Mesendoderm (in vitro differentiated cells): Measurements from ENCODE around the gene ZBTB7C.

Experiments used
- DNase-seq: peaks from one replicate; pipeline ENCODE4 v3.0.0; 2013
- H2AK5ac ChIP-seq: 2 replicates; pipeline ENCODE4 v1.6.1; 2013; ENCODE audit warnings: low read length, inconsistent platforms
- H2BK120ac ChIP-seq: 2 replicates; pipeline ENCODE4 v1.6.1; 2013; ENCODE audit warnings: low read depth, mild to moderate bottlenecking, low read length, moderate library complexity, mixed read lengths
- H2BK15ac ChIP-seq: replicated peaks from 2 replicates; pipeline ENCODE4 v1.6.1; 2013; ENCODE audit warnings: low read depth, mild to moderate bottlenecking, moderate library complexity
- H2BK5ac ChIP-seq: 2 replicates; pipeline ENCODE4 v1.6.1; 2013; ENCODE audit warnings: low read length, inconsistent platforms
- H3K18ac ChIP-seq: 2 replicates; pipeline ENCODE4 v1.6.1; 2013; ENCODE audit warnings: mild to moderate bottlenecking, low read length, mixed read lengths
- H3K23ac ChIP-seq: one replicate; pipeline ENCODE4 v1.6.1; 2013; ENCODE audit warnings: low read length
- H3K27ac ChIP-seq: 2 replicates; pipeline ENCODE4 v1.5.1; 2013; ENCODE audit warnings: low read depth, mild to moderate bottlenecking, inconsistent platforms, low read length, moderate library complexity
- H3K27me3 ChIP-seq: 2 replicates; pipeline ENCODE4 v1.6.1; 2013; ENCODE audit warnings: low read length, control low read depth, mild to moderate bottlenecking, inconsistent platforms; ENCODE audit not compliant: insufficient read depth, poor library complexity
- H3K36me3 ChIP-seq: 2 replicates; pipeline ENCODE4 v1.6.1; 2013; ENCODE audit warnings: low read length, inconsistent platforms; ENCODE audit not compliant: control insufficient read depth, insufficient read depth
- H3K4ac ChIP-seq: one replicate; pipeline ENCODE4 v1.6.1; 2013; ENCODE audit warnings: low read depth, mild to moderate bottlenecking, low read length, moderate library complexity
- H3K4me1 ChIP-seq: 2 replicates; pipeline ENCODE4 v1.6.1; 2013; ENCODE audit warnings: low read depth, low read length, inconsistent platforms; ENCODE audit not compliant: control insufficient read depth
- H3K4me2 ChIP-seq: 2 replicates; pipeline ENCODE4 v1.6.1; 2013; ENCODE audit warnings: low read length
- H3K4me3 ChIP-seq: 2 replicates; pipeline ENCODE4 v1.5.1; 2013; ENCODE audit warnings: mild to moderate bottlenecking, low read length
- H3K56ac ChIP-seq: one replicate; pipeline ENCODE4 v1.6.1; 2013; ENCODE audit warnings: low read length
- H3K79me1 ChIP-seq: 2 replicates; pipeline ENCODE4 v1.6.1; 2013; ENCODE audit warnings: low read length, inconsistent platforms
- H3K79me2 ChIP-seq: 2 replicates; pipeline ENCODE4 v1.6.1; 2013; ENCODE audit warnings: mild to moderate bottlenecking, low read length; ENCODE audit not compliant: control insufficient read depth, insufficient read depth
- H3K9ac ChIP-seq: 2 replicates; pipeline ENCODE4 v1.6.1; 2013; ENCODE audit warnings: low read length, inconsistent platforms
- H4K5ac ChIP-seq: one replicate; pipeline ENCODE4 v1.6.1; 2013; ENCODE audit warnings: low read length
- H4K8ac ChIP-seq: one replicate; pipeline ENCODE4 v1.6.1; 2013; ENCODE audit warnings: low read depth, mild to moderate bottlenecking, control low read depth, low read length, moderate library complexity
- WGBS: extraction: QIAGEN DNeasy Blood & Tissue Kit; methylation state at CpG from one replicate; pipeline ENCODE4 v1.1.7; 2013; ENCODE audit warnings: low lambda C conversion rate, missing lambda C conversion rate; ENCODE audit not compliant: insufficient coverage; ENCODE audit errors: extremely low coverage; 5-methylcytosine and 5-hydroxymethylcytosine counted together

The ZBTB7C gene

GRCh38 chr18:48044944-48045343, 364.2 kb downstream of the ZBTB7C start:
- Histone ChIP-seq H3K56ac (no peak overlapping the region), H3K4ac (no peak overlapping the region), H2AK5ac (no peak overlapping the region), H3K9ac (no peak overlapping the region), H3K18ac (no peak overlapping the region), H4K8ac (no peak overlapping the region), H2BK120ac (no peak overlapping the region), H3K36me3 (no peaks in the 10 kb centered on the region), H4K5ac (no peak overlapping the region), H3K23ac (no peak overlapping the region), H3K27me3 (no peaks in the 10 kb centered on the region), H2BK15ac (no peak overlapping the region), H3K27ac (no peak overlapping the region), H3K4me1 (no peaks in the 10 kb centered on the region), H3K79me1 (no peaks in the 10 kb centered on the region), H3K4me3 (no peak overlapping the region), H3K79me2 (no peaks in the 10 kb centered on the region), H2BK5ac (no peak overlapping the region), H3K4me2 (no peak overlapping the region)
- no CpG with 5 or more reads among the region's 3 CpGs for WGBS
- DNase-seq = no peak

GRCh38 chr18:48043166-48043565, 366.0 kb downstream of the ZBTB7C start:
- H3K4me3 ChIP-seq = no peak overlapping the region
- H3K18ac ChIP-seq = no peak overlapping the region
- H4K5ac ChIP-seq = no peak overlapping the region
- no peak overlapping the region for H3K4me2 ChIP-seq
- no peak overlapping the region for H2BK120ac ChIP-seq
- no peak overlapping the region for H4K8ac ChIP-seq
- no peaks in the 10 kb centered on the region for H3K27me3 ChIP-seq
- WGBS = no CpG with 5 or more reads among the region's 3 CpGs
- no peak overlapping the region for H2BK5ac ChIP-seq
- no peaks in the 10 kb centered on the region for H3K36me3 ChIP-seq
- H2BK15ac ChIP-seq = no peak overlapping the region
- H3K27ac ChIP-seq = no peak overlapping the region
- no peak overlapping the region for H3K23ac ChIP-seq
- H3K9ac ChIP-seq = no peak overlapping the region
- no peak overlapping the region for H3K56ac ChIP-seq
- no peak for DNase-seq
- no peak overlapping the region for H2AK5ac ChIP-seq
- H3K79me2 ChIP-seq = no peaks in the 10 kb centered on the region
- H3K79me1 ChIP-seq = no peaks in the 10 kb centered on the region
- H3K4me1 ChIP-seq = no peaks in the 10 kb centered on the region
- no peak overlapping the region for H3K4ac ChIP-seq

DNA sequence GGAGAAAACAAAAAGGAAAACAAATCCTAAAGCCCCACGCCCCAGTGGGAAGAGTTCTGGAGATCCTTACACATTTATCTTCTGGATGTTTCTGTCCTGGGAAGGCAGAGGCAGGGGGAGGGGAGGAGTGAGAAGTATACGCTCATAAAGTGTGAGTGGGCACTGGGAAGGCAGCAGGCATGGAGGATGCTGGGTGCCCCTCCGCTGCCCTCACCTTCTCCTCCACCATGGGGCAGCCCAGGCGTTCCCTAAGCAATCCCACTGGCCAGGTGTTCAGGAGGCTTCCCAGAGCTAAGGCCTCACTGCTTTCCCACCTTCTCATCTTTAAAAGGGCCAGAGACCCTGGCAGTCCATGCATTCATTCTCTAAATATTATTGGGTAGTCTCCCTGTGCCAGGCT, 366.8 kb downstream of the ZBTB7C start:
- Histone ChIP-seq H3K18ac (no peak overlapping the region), H2BK5ac (no peak overlapping the region), H3K79me1 (no peaks in the 10 kb centered on the region), H2AK5ac (no peak overlapping the region), H3K36me3 (no peaks in the 10 kb centered on the region), H3K4me1 (no peaks in the 10 kb centered on the region), H2BK15ac (no peak overlapping the region), H3K4me3 (no peak overlapping the region), H4K8ac (no peak overlapping the region), H3K79me2 (no peaks in the 10 kb centered on the region), H2BK120ac (no peak overlapping the region), H3K4me2 (no peak overlapping the region), H4K5ac (no peak overlapping the region), H3K56ac (no peak overlapping the region), H3K9ac (no peak overlapping the region), H3K23ac (no peak overlapping the region), H3K4ac (no peak overlapping the region), H3K27me3 (no peaks in the 10 kb centered on the region), H3K27ac (no peak overlapping the region)
- DNase-seq = no peak
- no CpG with 5 or more reads among the region's 4 CpGs for WGBS

DNA sequence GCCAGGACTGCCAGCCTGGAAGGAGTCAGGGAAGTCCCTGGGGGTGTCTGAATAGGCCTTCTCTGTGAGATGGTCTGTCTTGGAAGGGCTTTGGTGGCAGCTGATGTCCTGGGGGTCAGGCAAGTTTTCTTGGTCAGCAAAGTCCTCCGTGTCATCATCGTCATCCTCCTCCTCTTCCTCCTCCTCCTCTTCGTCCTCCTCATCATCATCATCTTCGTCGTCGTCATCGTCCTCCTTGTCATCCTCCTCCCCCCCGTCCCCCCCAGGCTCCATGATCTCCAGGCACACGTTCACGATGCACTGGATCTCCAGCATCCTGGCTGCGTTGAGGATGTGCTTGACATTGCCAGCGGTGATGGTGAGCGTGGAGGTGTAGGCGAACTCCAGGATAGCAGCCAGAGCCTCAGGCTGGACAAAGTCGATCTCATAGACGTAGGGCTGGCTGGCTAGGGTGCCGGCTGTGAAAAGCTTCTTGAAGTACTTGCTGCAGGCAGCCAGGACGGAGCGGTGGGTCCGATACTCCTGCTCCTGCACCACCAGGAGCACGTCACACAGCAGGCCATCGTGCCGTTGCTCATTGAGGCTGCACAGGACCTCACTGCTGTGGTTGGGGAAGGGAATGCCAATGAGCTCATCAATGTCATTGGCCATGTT, 368.6 kb downstream of the ZBTB7C start:
- H3K79me2 ChIP-seq = no peaks in the 10 kb centered on the region
- no peak overlapping the region for H3K9ac ChIP-seq
- no peaks in the 10 kb centered on the region for H3K36me3 ChIP-seq
- 100% methylated on average over 6 of the region's 23 CpGs for WGBS
- no peaks in the 10 kb centered on the region for H3K79me1 ChIP-seq
- no peak overlapping the region for H2BK15ac ChIP-seq
- no peaks in the 10 kb centered on the region for H3K4me1 ChIP-seq
- H3K4ac ChIP-seq = no peak overlapping the region
- H3K27ac ChIP-seq = no peak overlapping the region
- H3K27me3 ChIP-seq = no peaks in the 10 kb centered on the region
- H3K56ac ChIP-seq = no peak overlapping the region
- no peak overlapping the region for H3K23ac ChIP-seq
- no peak overlapping the region for H2AK5ac ChIP-seq
- no peak overlapping the region for H2BK120ac ChIP-seq
- no peak overlapping the region for H4K5ac ChIP-seq
- no peak overlapping the region for H2BK5ac ChIP-seq
- H3K18ac ChIP-seq = no peak overlapping the region
- H4K8ac ChIP-seq = no peak overlapping the region
- H3K4me2 ChIP-seq = no peak overlapping the region
- no peak overlapping the region for H3K4me3 ChIP-seq
- DNase-seq = no peak

- no CpG with 5 or more reads among the region's 17 CpGs for WGBS
- H2BK15ac ChIP-seq = no peak overlapping the region
- no peak for DNase-seq
- no peaks in the 10 kb centered on the region for H3K4me1 ChIP-seq
- H3K36me3 ChIP-seq = no peaks in the 10 kb centered on the region
- H2BK5ac ChIP-seq = no peak overlapping the region
- H3K18ac ChIP-seq = no peak overlapping the region
- H4K8ac ChIP-seq = no peak overlapping the region
- no peak overlapping the region for H3K23ac ChIP-seq
- no peak overlapping the region for H3K56ac ChIP-seq
- H2BK120ac ChIP-seq = no peak overlapping the region
- H3K4me2 ChIP-seq = no peak overlapping the region
- H3K79me1 ChIP-seq = no peaks in the 10 kb centered on the region
- H3K79me2 ChIP-seq = no peaks in the 10 kb centered on the region
- no peaks in the 10 kb centered on the region for H3K27me3 ChIP-seq
- no peak overlapping the region for H3K9ac ChIP-seq
- no peak overlapping the region for H3K4me3 ChIP-seq
- H4K5ac ChIP-seq = no peak overlapping the region
- H2AK5ac ChIP-seq = no peak overlapping the region
- no peak overlapping the region for H3K27ac ChIP-seq
- no peak overlapping the region for H3K4ac ChIP-seq
Measured at GRCh38 chr18:48039769-48040215, 369.4 kb downstream of the ZBTB7C start.

DNA sequence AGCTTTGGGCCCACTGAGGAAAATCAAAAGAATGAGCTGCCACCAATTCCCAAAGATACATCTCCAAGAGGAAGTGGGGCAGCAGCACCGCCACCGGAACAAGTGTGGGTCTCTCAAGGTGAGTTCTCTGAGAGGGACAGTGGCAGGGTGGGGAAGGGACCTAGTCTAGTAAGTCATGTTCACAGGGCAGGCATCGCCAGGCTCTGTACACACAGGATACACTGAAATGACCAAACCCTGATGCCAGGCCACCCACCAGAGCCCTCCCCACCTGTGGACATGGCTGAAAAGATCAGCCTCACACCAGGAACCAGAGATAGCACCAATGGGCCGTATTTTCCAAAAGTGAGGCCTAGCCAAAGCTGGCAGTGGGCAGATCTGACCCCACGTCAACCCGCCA, 370.5 kb downstream of the ZBTB7C start:
- no peak for DNase-seq
- WGBS = no CpG with 5 or more reads among the region's 6 CpGs

More for the DNA sequence above, 370.5 kb downstream of the ZBTB7C start:
- no peak overlapping the region for H4K8ac ChIP-seq
- H3K4me1 ChIP-seq = no peaks in the 10 kb centered on the region
- no peaks in the 10 kb centered on the region for H3K36me3 ChIP-seq
- no peak overlapping the region for H3K27ac ChIP-seq
- no peak overlapping the region for H3K4ac ChIP-seq
- H2AK5ac ChIP-seq = no peak overlapping the region
- H3K79me1 ChIP-seq = no peaks in the 10 kb centered on the region
- H2BK5ac ChIP-seq = no peak overlapping the region
- no peak overlapping the region for H4K5ac ChIP-seq
- H3K56ac ChIP-seq = no peak overlapping the region
- no peaks in the 10 kb centered on the region for H3K27me3 ChIP-seq
- H3K4me3 ChIP-seq = no peak overlapping the region
- no peak overlapping the region for H3K23ac ChIP-seq
- H2BK15ac ChIP-seq = no peak overlapping the region
- H2BK120ac ChIP-seq = no peak overlapping the region
- H3K9ac ChIP-seq = no peak overlapping the region
- no peak overlapping the region for H3K4me2 ChIP-seq
- no peaks in the 10 kb centered on the region for H3K79me2 ChIP-seq
- H3K18ac ChIP-seq = no peak overlapping the region
